Activated T-helper 1 cell treated with anti-CD3 and anti-CD28 coated beads, Interleukin-12 subunit alpha, Interleukin-12 subunit beta, Interleukin-2, Interleukin-4 antibody, amounts not matched to agents 30 ng/mL and 10 ng/mL and 1 ng/mL, durations not matched to agents 14 hours and 24 hours and 36 hours (primary cell): ENCODE data around the gene PHF19. TPM values are rescaled to one million over a fixed set of nuclear protein-coding genes. Genes with fewer than 3 reads are reported as not detected.
A peak's percentile ranks its signal among the peaks of the same experiment; 100 is the strongest.

Source experiments
- DNase-seq: peaks from one replicate; pipeline ENCODE4 v3.0.0; 2021; ENCODE audit warnings: low spot score
- H3K27ac Mint-ChIP-seq: one replicate; pipeline ENCODE4 v1.8.0; 2021; ENCODE audit warnings: mild to moderate bottlenecking, mixed read lengths
- H3K27me3 Mint-ChIP-seq: one replicate; pipeline ENCODE4 v1.8.0; 2022; ENCODE audit warnings: mild to moderate bottlenecking, moderate library complexity, mixed read lengths; ENCODE audit not compliant: insufficient read depth
- H3K36me3 Mint-ChIP-seq: one replicate; pipeline ENCODE4 v1.8.0; 2021; ENCODE audit warnings: low read depth, mixed read lengths
- H3K4me1 Mint-ChIP-seq: one replicate; pipeline ENCODE4 v1.8.0; 2021; ENCODE audit warnings: low read depth, mixed read lengths
- H3K4me3 Mint-ChIP-seq: one replicate; pipeline ENCODE4 v1.8.0; 2021; ENCODE audit warnings: mild to moderate bottlenecking, moderate library complexity, mixed read lengths
- H3K9me3 Mint-ChIP-seq: one replicate; pipeline ENCODE4 v1.8.0; 2021; ENCODE audit warnings: mixed read lengths
- intact Hi-C: fragments of 100-400 bp; cut with micrococcal nuclease; formaldehyde crosslinking; loops from one replicate; pipeline ENCODE4 v1.15.1; 2024
- total RNA-seq: library from RNA; stranded (reverse); gene quantifications from 2 replicates; pipeline ENCODE4 v1.2.3, GENCODE V29; 2022

The PHF19 gene
- total RNA-seq, 1 donor from 2014 or later: 134 TPM

DNA sequence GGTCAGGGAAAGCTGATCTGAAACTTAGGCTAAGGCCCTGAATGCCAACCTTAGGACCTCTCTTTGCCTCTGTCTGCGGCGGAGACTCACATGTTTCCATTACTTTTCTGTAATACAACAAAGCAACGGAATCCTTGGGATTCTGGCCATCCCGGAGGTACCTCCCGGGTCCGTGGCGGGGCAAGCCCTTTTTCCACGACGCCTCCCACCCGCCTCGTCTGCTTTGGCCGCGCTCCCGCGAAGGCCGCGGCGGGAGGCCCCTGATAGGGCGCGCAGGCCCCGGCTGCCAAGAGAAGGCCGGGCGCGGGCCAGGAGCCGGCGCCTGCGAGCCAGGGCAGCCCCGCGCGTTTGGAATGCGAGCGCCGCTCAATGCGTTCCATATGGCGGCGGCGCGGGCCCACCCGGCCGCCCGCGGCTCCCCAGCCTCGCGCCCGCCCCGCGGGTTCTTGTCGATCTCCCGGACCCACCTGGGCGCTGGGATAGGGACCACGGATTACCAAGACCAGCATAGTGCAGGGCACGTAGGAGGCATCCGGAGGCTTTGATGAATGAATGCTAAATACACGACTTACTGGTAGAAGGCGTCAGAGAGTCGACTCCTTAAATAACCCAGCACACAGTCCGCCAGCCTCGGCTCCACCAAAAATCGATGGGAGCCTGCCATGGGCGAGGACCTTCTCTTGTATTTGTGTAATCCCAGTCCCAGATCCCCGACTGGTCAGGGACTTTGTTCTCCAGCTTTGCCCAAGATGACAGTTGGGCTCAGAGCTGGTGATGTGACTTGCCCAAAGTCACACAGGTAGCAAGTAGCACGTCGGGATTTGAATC is 17.5 kb upstream of the PHF19 start:
- H3K27ac Mint-ChIP-seq: peak overlapping the region; percentile 46
- no peak overlapping the region for H3K4me3 Mint-ChIP-seq
- DNase-seq: no peak
- H3K9me3 Mint-ChIP-seq: no peaks in the 10 kb centered on the region
- peaks cover 75% of the 10 kb centered on the region for H3K4me1 Mint-ChIP-seq
- intact Hi-C loops: loop anchor here (5.0 kb wide), 2 partner anchors 137 to 1913 kb away; no protein-coding TSS in a partner anchor
- peaks cover 22% of the 10 kb centered on the region for H3K36me3 Mint-ChIP-seq
- H3K27me3 Mint-ChIP-seq: no peaks in the 10 kb centered on the region

DNA sequence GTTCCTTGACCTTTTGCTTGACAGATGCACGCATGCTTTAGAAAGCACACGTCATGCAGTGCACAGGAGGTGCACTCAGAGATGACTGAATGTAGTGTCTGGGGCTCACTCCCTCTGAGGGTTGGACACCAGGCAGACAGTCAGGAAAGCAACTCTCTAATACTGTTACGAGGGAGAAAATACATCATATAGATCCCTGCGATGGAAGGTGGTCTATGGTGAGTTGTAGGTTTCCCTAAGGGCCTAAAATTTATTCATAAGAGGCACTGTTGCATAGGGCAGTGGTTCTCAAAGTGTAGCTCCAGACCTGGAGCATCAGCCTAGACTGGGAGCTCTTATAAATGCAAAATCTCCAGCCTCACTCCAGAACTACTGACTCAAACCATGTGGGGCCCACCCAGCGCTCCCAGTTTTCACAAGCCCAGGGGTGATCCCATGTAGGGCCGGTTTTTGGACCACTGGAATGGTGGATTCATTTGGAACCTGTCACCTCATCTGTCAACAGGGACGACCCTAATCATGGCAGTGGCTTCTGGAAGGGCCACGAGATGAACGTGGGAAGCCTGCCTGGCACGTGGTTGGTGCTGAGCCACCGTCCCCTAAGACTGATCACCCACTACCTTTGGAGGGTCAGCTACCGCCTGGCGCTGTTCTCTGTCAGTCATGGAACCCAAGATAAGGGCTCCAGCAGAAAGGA is 16.8 kb upstream of the PHF19 start:
- H3K4me3 Mint-ChIP-seq: peak overlapping the region; percentile 69
- peaks cover 77% of the 10 kb centered on the region for H3K4me1 Mint-ChIP-seq
- H3K36me3 Mint-ChIP-seq: peaks cover 23% of the 10 kb centered on the region
- no peaks in the 10 kb centered on the region for H3K27me3 Mint-ChIP-seq
- H3K9me3 Mint-ChIP-seq: no peaks in the 10 kb centered on the region
- H3K27ac Mint-ChIP-seq: peak overlapping the region; percentile 99
- intact Hi-C loops: loop anchor here (1.0 to 5.0 kb wide), 2 partner anchors 10 to 1914 kb away; no protein-coding TSS in a partner anchor
- DNase-seq: no peak

- Mint-ChIP-seq H3K4me1 (peaks cover 74% of the 10 kb centered on the region), H3K27me3 (no peaks in the 10 kb centered on the region), H3K36me3 (peaks cover 22% of the 10 kb centered on the region), H3K27ac (peak overlapping the region; percentile 99), H3K9me3 (no peaks in the 10 kb centered on the region), H3K4me3 (peak overlapping the region; percentile 69)
- intact Hi-C loops: loop anchor here (1.0 to 5.0 kb wide), 7 partner anchors 10 to 1914 kb away; partner anchors contain the start of gene PHF19
- DNase-seq: peak; percentile 62
These were observed 16.0 kb upstream of the PHF19 start for GRCh38 chr9:120892748-120893610.

DNA sequence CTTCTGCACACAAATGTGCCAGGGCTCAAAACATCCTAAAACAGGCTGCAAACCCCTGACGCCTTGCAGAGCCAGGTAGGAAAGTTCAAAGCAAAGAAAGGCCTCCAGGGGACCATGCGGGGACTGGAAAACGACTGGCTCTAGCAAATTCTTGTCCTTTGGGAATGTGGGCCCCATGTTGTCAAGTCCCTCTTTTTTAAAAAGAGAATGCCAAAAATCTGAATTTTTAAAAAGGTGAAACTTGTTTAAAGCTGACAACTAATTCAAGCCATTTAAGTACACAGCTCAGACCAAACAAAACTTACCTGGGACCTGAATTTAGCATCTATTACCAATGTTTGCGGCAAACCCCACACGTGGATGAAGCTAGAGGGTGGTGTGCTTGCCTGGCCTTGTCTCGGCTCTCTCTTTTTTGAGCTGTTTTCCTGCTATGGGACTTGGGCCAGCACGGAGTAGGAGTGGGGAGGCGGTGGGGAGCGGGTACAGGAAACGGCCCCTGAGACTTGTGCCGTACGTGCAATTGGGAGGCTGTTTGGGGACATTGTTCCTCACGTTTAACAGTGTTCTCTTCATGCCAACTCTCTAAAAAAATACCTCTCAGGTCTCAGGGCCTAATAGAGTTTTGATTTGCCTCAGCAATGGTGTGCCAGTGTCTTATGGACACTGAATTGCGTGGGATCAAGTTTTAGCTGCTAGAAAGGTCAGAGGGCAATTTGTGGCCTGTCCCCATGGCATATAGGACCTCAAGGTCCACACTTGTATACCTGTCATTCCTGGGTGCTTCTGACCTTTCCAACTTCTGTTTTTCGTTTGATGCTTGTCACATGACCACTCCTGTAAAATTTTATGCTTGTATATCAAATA is 15.1 kb upstream of the PHF19 start:
- H3K27ac Mint-ChIP-seq: peak overlapping the region; percentile 99
- H3K4me3 Mint-ChIP-seq: peak overlapping the region; percentile 69
- peaks cover 18% of the 10 kb centered on the region for H3K36me3 Mint-ChIP-seq
- H3K27me3 Mint-ChIP-seq: no peaks in the 10 kb centered on the region
- no peaks in the 10 kb centered on the region for H3K9me3 Mint-ChIP-seq
- no peak for DNase-seq
- H3K4me1 Mint-ChIP-seq: peaks cover 68% of the 10 kb centered on the region
- intact Hi-C loops: loop anchor here (1.0 to 5.0 kb wide), 6 partner anchors 15 to 1915 kb away; partner anchors contain the start of gene PHF19

GRCh38 chr9:120891245-120891883 is 14.4 kb upstream of the PHF19 start:
- H3K4me3 Mint-ChIP-seq: peak overlapping the region; percentile 69
- no peaks in the 10 kb centered on the region for H3K9me3 Mint-ChIP-seq
- peaks cover 13% of the 10 kb centered on the region for H3K36me3 Mint-ChIP-seq
- intact Hi-C loops: loop anchor here (5.0 kb wide), 1 partner anchor 1916 kb away; no protein-coding TSS in a partner anchor
- H3K27ac Mint-ChIP-seq: peak overlapping the region; percentile 99
- H3K27me3 Mint-ChIP-seq: no peaks in the 10 kb centered on the region
- H3K4me1 Mint-ChIP-seq: peaks cover 64% of the 10 kb centered on the region
- peak; percentile 67 for DNase-seq

DNA sequence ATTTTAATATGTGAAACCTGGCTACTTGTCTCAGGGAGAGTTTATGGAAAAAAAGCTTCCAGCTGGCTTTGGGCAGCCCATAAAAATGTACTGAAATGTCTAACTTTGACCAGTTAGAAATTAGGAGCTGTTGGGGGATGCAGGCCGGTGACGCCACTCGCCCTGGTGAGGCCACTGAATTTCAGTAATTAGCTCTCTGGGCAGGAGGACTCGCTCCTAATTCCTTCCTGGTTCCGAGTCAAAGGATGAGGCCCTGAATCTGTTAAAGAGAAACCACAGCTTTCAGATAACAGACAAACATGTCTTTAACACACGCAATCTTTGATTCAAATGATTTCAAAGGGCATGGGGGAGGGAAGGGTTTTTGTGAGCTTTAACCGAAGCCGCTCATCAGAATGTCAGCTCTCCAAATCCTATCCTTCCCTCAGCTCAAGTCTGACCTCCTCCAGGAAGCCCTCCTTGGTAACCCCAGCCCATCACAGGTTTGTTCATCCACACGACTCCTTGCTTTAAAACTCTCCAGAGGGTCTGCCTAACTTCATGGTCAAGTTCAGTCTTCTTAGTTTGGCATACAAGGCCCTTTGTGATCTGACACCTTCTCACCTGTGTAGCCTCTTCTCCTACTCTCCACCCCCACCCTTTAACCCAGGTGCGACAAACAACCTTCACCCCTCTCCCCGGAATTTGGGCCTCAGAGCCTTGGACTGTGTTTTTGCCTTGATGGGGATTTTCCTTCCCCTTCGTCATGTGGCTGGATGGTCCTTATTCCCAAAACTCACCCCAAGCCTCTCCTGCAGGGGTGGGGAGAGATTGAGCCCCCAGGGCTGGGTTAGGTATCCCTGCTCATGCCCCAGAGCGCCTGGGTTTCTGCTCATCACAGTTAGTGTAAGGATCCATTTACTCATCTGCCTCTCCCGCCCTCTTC is 13.6 kb upstream of the PHF19 start:
- no peaks in the 10 kb centered on the region for H3K9me3 Mint-ChIP-seq
- H3K27me3 Mint-ChIP-seq: no peaks in the 10 kb centered on the region
- intact Hi-C loops: loop anchor here (5.0 kb wide), 1 partner anchor 1917 kb away; no protein-coding TSS in a partner anchor
- peak overlapping the region; percentile 99 for H3K27ac Mint-ChIP-seq
- peaks cover 17% of the 10 kb centered on the region for H3K36me3 Mint-ChIP-seq
- DNase-seq: no peak
- peaks cover 71% of the 10 kb centered on the region for H3K4me1 Mint-ChIP-seq
- H3K4me3 Mint-ChIP-seq: peak overlapping the region; percentile 69

DNA sequence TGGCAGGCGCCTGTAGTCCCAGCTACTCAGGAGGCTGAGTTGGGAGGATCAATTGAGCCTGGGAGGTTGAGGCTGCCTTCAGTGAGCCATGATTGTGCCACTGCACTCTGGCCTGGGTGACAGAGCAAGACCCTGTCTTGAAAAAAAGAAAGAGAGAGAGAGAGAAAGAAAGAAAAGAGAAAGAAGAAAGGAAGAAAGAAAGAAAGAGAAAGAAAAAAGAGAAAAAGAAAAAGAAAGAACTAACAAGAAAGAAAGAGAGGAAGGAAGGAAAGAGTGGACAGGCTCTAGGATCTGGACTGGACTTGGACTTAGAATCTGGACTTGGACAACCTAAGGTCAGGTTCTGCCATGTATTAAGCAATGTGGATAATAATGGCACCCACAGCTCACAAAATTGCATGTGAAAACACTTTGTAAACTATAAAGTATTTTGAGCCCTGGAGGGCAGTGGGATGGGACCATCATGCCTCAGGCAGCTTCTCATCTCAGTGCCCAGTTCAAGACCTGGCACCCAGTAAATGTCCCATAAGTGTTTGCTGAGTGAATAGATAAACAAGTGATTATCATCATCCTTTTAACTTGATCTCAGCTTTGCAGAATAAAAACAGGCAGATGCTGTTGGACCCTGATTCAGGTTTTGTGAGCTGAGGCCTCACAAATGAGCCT is 12.8 kb upstream of the PHF19 start:
- Mint-ChIP-seq H3K27me3 (no peaks in the 10 kb centered on the region), H3K4me1 (peaks cover 64% of the 10 kb centered on the region), H3K4me3 (peak overlapping the region; percentile 69), H3K9me3 (no peaks in the 10 kb centered on the region), H3K27ac (peak overlapping the region; percentile 99), H3K36me3 (peaks cover 16% of the 10 kb centered on the region)
- DNase-seq: no peak
- intact Hi-C loops: loop anchor here (5.0 kb wide), 1 partner anchor 1918 kb away; no protein-coding TSS in a partner anchor

DNA sequence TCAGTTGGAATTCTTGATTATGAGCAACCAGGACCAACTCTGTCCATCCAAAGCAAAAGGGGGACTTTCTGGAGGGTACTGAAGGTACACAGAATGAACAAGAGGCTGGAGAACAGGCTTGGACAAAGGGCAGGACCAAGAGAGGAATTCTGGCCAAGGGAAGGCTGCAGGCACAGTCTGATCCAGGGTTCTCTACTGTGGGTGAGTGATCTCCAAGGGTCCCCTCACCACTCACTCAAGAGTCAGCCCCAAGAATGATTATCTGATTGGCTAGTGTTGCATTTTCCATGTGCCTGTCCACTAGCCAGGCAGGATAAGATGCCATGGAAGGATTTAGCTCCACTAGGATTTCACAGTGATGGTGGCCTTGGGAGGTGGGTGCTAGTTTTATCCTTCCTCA is 11.6 kb upstream of the PHF19 start:
- Mint-ChIP-seq H3K9me3 (no peaks in the 10 kb centered on the region), H3K4me1 (peaks cover 66% of the 10 kb centered on the region), H3K4me3 (no peak overlapping the region)

DNA sequence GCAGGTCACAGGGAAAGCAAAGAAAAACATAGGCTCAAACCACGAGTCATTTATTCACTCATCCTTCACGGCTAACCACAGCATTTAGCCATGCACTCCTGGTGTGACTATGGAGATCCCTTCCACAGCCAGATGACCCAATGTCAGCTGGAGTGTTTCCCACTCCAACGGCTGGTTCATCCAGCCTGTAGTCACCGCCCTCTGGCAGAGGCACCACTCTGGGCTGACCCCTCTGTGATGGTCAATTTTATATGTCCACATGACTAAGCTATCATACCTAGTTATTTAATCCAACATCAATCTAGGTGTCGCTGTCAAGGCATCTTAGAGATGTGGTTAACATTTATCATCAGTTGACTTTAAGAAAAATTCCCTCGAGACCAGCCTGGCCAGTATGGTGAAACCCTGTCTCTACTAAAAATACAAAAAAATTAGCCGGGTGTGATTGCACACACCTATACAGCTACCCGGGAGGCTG is 9.5 kb upstream of the PHF19 start:
- no peaks in the 10 kb centered on the region for H3K27me3 Mint-ChIP-seq
- no peak for DNase-seq
- no peak overlapping the region for H3K4me3 Mint-ChIP-seq
- intact Hi-C loops: no loop called here
- H3K36me3 Mint-ChIP-seq: peaks cover 16% of the 10 kb centered on the region
- peaks cover 54% of the 10 kb centered on the region for H3K4me1 Mint-ChIP-seq
- H3K27ac Mint-ChIP-seq: no peak overlapping the region
- no peaks in the 10 kb centered on the region for H3K9me3 Mint-ChIP-seq

More for the DNA sequence above, 11.6 kb upstream of the PHF19 start:
- no peak for DNase-seq
- intact Hi-C loops: no loop called here
- H3K27me3 Mint-ChIP-seq: no peaks in the 10 kb centered on the region
- peak overlapping the region; percentile 99 for H3K27ac Mint-ChIP-seq
- peaks cover 18% of the 10 kb centered on the region for H3K36me3 Mint-ChIP-seq

DNA sequence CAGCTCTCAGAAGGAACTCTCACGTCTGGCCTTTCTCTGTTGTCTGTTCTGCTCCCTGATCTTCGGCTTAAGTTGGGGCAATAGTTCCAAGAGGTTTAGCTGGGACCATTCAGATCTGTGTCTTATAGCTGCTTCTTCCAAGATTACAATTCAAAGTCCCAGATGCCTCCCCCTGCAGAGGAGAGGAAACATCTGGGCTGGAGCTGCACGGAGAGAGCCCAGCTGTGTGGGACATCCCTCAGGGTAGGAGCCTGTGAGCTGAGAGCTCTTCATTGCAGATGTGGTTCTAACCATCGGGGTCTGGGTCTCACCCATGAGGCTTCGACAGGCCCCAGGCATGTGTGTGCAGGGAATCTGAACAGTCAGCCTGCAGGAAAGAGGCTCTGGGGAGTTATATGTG is 9.0 kb upstream of the PHF19 start:
- Mint-ChIP-seq H3K27me3 (no peaks in the 10 kb centered on the region), H3K9me3 (no peaks in the 10 kb centered on the region), H3K4me1 (peaks cover 48% of the 10 kb centered on the region), H3K4me3 (no peak overlapping the region), H3K27ac (no peak overlapping the region), H3K36me3 (peaks cover 16% of the 10 kb centered on the region)
- intact Hi-C loops: no loop called here
- no peak for DNase-seq
